IPS-11a (cell line): ENCODE measurements around the gene ATXN2L.

Experiments
- H3K4me3 ChIP-seq: one replicate; pipeline ENCODE4 v1.5.1; 2013; ENCODE audit warnings: low read depth, low read length, control low read depth

ATXN2L gene

GRCh38 chr16:28883221-28883996 is 60.6 kb downstream of the ATXN2L start:
- no peak overlapping the region for H3K4me3 ChIP-seq

GRCh38 chr16:28884045-28884444 is 61.2 kb downstream of the ATXN2L start:
- no peak overlapping the region for H3K4me3 ChIP-seq
